Activated CD4-positive, alpha-beta T cell treated with anti-CD3 and anti-CD28 coated beads, Interleukin-2, Interleukin-4, amounts not matched to agents 100 ng/mL and 50 ng/mL, durations not matched to agents 16 hours and 8 hours (primary cell): ENCODE measurements around the gene FOXF1.
A peak's percentile ranks its signal among the peaks of the same experiment; 100 is the strongest.

Experiments used
- DNase-seq: peaks from one replicate; pipeline ENCODE4 v3.0.0-alpha.2; 2020; ENCODE audit warnings: low spot score

Gene FOXF1

DNA sequence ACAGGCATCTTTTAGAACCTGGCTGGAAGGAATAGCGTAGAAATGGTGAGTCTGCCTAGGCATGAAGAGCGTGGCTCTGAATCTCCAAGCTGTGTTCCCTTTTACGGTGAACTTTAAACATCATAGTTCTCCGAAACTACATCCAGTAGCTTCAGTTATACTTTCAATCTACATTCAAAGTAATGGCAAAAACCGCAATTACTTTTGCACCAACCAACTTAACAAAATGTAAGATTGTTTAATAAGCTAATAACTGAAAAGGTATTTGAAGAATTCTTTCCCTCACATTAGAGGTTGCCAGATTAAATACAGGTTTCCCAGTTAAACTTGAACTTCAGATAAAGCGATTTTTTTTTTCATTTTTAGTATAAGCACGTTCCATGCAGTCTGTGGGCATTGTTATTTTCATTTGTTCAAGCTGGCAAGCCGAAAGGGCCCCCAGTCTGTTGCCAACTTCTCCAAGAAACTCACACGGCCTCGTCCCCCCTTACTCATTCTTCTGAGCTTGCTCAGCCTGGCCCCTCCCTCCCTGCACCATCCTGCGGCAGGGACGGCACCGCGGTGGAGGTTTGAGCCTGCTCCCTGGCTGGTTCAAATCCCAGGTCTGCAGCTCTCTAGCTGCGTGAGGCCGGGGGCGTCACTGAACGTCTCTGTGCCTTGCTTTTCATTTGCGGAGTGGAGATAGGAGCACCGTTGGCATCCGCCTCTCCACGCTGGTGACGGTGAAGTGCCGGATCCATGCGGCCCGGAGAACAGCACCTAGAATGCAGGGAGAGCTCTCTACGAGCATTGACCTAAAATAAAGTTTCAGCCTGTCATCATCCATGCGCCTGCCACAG lies 48.2 kb downstream of the FOXF1 start:
- DNase-seq: no peak

DNA sequence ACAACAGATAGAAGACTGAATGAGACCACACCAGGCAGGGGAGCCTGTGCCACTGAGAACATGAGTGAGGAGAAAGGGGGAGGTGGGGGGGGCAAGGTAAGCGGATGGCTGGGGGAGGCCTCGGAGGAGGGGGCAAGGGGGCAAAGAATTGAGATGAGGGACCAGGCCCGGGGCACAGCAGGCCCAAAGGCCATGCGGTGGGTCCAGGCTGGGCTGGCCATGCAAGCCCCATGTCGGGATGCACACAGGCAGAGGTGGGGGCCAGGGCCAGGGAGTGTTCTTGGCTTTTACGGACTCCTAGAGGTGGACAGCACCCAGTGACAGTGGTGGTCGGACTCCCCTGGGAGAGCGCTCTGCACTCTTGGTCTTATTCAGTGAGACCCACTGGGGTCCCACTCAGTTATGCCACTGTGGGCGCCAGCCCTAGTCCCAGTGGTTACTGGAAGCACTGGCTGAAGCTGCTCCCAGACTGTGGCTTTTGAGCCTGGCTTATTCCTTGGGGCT lies 49.5 kb downstream of the FOXF1 start:
- DNase-seq: no peak

DNA sequence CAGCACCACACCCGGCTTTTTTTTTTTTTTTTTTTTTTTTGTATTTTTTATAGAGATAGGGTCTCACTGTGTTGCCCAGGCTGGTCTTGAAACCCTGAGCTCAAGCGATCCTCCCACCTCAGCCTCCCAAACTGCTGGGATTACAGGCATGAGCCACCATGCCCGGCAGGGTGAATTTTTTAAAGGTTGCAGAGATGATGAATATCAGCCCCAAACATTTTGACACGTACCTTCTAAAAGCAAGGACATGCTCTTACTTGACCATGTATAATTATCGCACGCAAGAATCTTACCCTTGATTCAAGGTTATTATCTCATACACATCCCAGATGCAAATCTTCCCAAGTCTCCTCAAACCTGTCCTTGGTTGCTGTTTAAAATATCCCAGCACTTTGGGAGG lies 52.0 kb downstream of the FOXF1 start:
- no peak for DNase-seq

DNA sequence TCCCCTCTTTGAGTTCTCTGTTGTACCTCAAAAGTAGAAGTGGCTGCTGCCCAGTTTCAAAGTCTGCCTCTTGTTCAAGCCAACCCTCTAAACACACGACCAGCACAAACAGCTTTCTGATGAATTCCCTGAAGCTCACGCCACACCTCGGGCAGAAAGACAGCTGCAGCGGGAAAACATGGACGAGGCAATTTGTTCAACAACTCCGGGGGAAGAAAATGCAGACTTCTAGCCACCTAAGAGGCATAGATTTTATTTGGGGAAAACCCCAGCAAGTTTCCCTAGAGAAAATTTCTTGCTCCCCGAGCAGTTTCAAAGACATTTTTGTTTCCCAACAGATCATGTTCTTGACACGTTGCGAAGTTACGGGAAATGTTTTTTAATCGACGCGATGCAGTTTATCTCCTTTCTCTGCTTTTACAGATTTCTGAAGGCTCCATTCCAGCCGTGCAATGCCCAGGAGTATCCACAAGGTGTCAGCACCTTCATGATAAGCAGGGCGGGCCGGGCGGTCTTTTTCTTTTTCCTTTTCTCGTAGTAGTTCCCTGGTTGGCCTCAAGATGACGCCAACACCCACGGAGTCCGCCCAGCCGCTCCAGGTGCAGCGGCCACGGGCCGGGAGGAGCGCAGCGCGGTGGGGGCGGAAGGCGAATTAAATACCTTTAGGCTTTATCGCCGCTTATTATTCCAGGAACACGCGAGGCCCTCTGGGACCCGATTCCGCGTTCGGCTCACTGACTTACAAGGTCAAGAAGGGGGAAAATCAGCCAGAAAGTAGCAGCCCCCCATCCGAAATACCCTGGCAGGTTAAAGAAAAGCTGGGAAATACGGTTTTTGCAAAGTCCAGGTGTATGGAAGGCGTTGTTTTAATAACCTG lies 53.4 kb downstream of the FOXF1 start:
- DNase-seq: peak; percentile 89
